K562 (cell line): ENCODE measurements around the gene MANF. TPM values are rescaled to one million over a fixed set of nuclear protein-coding genes. Genes with fewer than 3 reads are reported as not detected.

Source experiments
- AFF4 ChIP-seq: sonication (generic); formaldehyde crosslinking; IDR thresholded peaks from 2 replicates; pipeline ENCODE4 v1.8.0; 2023; ENCODE audit warnings: mild to moderate bottlenecking, missing genetic modification reagents
- ASH1L ChIP-seq: fragments of 450-650 bp; IDR thresholded peaks from 2 replicates; pipeline ENCODE4 v1.6.1; 2018; ENCODE audit warnings: borderline replicate concordance, mild to moderate bottlenecking, low read depth; ENCODE audit not compliant: partially characterized antibody
- BRF1 ChIP-seq: IDR thresholded peaks from 3 replicates; pipeline ENCODE4 v1.6.1; 2011; ENCODE audit warnings: borderline replicate concordance, mild to moderate bottlenecking; ENCODE audit not compliant: insufficient read length; ENCODE audit errors: extremely low read depth
- E2F1 ChIP-seq: sonication (generic); formaldehyde crosslinking; IDR thresholded peaks from 2 replicates; pipeline ENCODE4 v1.8.1; 2023; ENCODE audit warnings: mild to moderate bottlenecking, missing genetic modification reagents, moderate library complexity
- EHMT2 ChIP-seq: fragments of 450-650 bp; IDR thresholded peaks from 2 replicates; pipeline ENCODE4 v1.6.1; 2018; ENCODE audit warnings: antibody characterized with exemption
- ELF1 ChIP-seq: fragments of 200-800 bp; sonication (Bioruptor generic); IDR thresholded peaks from 2 replicates; pipeline ENCODE4 v1.6.1; 2016; ENCODE audit warnings: missing genetic modification characterization, missing compliant biosample characterization
- FOS ChIP-seq: IDR thresholded peaks from 3 replicates; pipeline ENCODE4 v1.6.1; 2011; ENCODE audit not compliant: insufficient read length; ENCODE audit errors: extremely low read depth
- HDAC1 ChIP-seq, 2 experiments: fragments of 450-650 bp; IDR thresholded peaks; 2 replicates each; pipeline ENCODE4 v1.6.1; 2016 to 2017; ENCODE audit warnings: inconsistent platforms in 1 of 2, mild to moderate bottlenecking in 1 of 2, moderate library complexity in 1 of 2
- MAFF ChIP-seq: IDR thresholded peaks from 2 replicates; pipeline ENCODE4 v1.6.1; 2012; ENCODE audit warnings: low read length, improper control_type of control experiment
- NFRKB ChIP-seq: fragments of 450-650 bp; IDR thresholded peaks from 2 replicates; pipeline ENCODE4 v1.6.1; 2016; ENCODE audit warnings: low read depth
- PHF20 ChIP-seq: fragments of 450-650 bp; IDR thresholded peaks from 2 replicates; pipeline ENCODE4 v1.6.1; 2018; ENCODE audit not compliant: partially characterized antibody
- PHF8 ChIP-seq: fragments of 200-600 bp; sonication (generic); IDR thresholded peaks from 2 replicates; pipeline ENCODE4 v1.6.1; 2012; ENCODE audit warnings: mixed run types, mild to moderate bottlenecking, inconsistent platforms, low read length, moderate library complexity, borderline replicate concordance
- PML ChIP-seq: IDR thresholded peaks from 2 replicates; pipeline ENCODE4 v1.6.1; 2012; ENCODE audit warnings: low read length, inconsistent platforms
- PPARD ChIP-seq: fragments of 250-450 bp; sonication (Bioruptor Pico); IDR thresholded peaks from 2 replicates; pipeline ENCODE4 v1.8.0; 2022; ENCODE audit warnings: inconsistent platforms, mild to moderate bottlenecking, moderate library complexity
- SOX6 ChIP-seq: fragments of 450-650 bp; IDR thresholded peaks from 2 replicates; pipeline ENCODE4 v1.6.1; 2014; ENCODE audit warnings: mild to moderate bottlenecking
- SRSF7 ChIP-seq: fragments of 200-400 bp; formaldehyde crosslinking; optimal IDR thresholded peaks from 2 replicates; pipeline ENCODE3; 2017; ENCODE audit warnings: mild to moderate bottlenecking, low read depth, low read length
- SUPT5H ChIP-seq: fragments of 450-650 bp; IDR thresholded peaks from 2 replicates; pipeline ENCODE4 v1.6.1; 2016
- TEAD2 ChIP-seq: fragments of 450-650 bp; IDR thresholded peaks from 2 replicates; pipeline ENCODE4 v1.6.1; 2016; ENCODE audit warnings: missing genetic modification characterization, control low read depth, missing compliant biosample characterization
- ZNF75A ChIP-seq: fragments of 450-650 bp; formaldehyde crosslinking; IDR thresholded peaks from 2 replicates; pipeline ENCODE4 v1.4.0; 2020; ENCODE audit warnings: mild to moderate bottlenecking
- polyA plus RNA-seq, 8 experiments: library from polyadenylated mRNA; depleted of rRNA in 4 of 8; stranded (reverse) in 5 of 8; unstranded in 3 of 8; fragments of >200 nt; fragmentation: Nextera tagmentation in 2 of 8; fragmentation: Illumina TruSeq in 1 of 8; extraction: Ambion mirVana in 2 of 8; extraction: Trizol in 1 of 8; gene quantifications; 2 replicates each; pipeline versions ENCODE4 v1.2.1 to v1.2.3, GENCODE V29; 2011 to 2014; ENCODE audit warnings: inconsistent platforms in 1 of 8, missing spikeins in 1 of 8
- total RNA-seq, 7 experiments: library from RNA; depleted of rRNA in 6 of 7; stranded (reverse); fragments of >200 nt in 6 of 7; fragmentation: Illumina TruSeq in 2 of 7; extraction: Trizol in 2 of 7; gene quantifications; 2 replicates each; pipeline versions ENCODE4 v1.2.1 to v1.2.3, GENCODE V29; 2011 to 2021; ENCODE audit warnings: low replicate concordance in 1 of 7
- TF ChIP-seq, protein P1 (sequence below): fragments of 250-450 bp; sonication (Bioruptor Pico); IDR thresholded peaks from 2 replicates; pipeline ENCODE4 v1.4.0; 2020
- TF ChIP-seq, protein P2 (sequence below): fragments of 250-450 bp; sonication (Bioruptor Pico); IDR thresholded peaks from 2 replicates; pipeline ENCODE4 v1.8.0; 2021; ENCODE audit warnings: moderate library complexity, mild to moderate bottlenecking, inconsistent platforms
- TF ChIP-seq, protein P3 (sequence below): fragments of 450-650 bp; IDR thresholded peaks from 2 replicates; pipeline ENCODE4 v1.6.1; 2016

MANF gene
- total and polyA plus RNA-seq, 9 of the 15 experiments (the other 6 are each of a cell fraction or from before 2014, with no cell fraction given), result 6.5 to 52.7 (median 42.3) TPM

- TF ChIP-seq, protein P1, sequence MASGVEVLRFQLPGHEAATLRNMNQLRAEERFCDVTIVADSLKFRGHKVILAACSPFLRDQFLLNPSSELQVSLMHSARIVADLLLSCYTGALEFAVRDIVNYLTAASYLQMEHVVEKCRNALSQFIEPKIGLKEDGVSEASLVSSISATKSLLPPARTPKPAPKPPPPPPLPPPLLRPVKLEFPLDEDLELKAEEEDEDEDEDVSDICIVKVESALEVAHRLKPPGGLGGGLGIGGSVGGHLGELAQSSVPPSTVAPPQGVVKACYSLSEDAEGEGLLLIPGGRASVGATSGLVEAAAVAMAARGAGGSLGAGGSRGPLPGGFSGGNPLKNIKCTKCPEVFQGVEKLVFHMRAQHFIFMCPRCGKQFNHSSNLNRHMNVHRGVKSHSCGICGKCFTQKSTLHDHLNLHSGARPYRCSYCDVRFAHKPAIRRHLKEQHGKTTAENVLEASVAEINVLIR (CRISPR knock-in tag), result peak; percentile 75
- TF ChIP-seq NFRKB (peak; percentile 91), SUPT5H (peak; percentile 80), SRSF7 (peak; percentile 83), FOS (peak; percentile 95), ELF1 (tag) (0 out of 2 replicates have a peak, but pooled peaks have one; percentile 14), MAFF (no peak), BRF1 (no peak), PML (peak; percentile 52; the same call in 1 of the 2 replicates), HDAC1 (IDR thresholded peaks at IDR 0.05) (peak in 1 of 2 experiments; percentile 10; a peak in 1 of 4 replicates), PHF20 (peak; percentile 31), PHF8 (peak; percentile 91; the same call in 1 of the 2 replicates), ZNF75A (CRISPR knock-in tag) (no peak), SOX6 (no peak), PPARD (no peak), AFF4 (CRISPR knock-in tag) (peak; percentile 82; the same call in 1 of the 2 replicates), EHMT2 (peak; percentile 26; the same call in 1 of the 2 replicates), TEAD2 (tag) (no peak), E2F1 (CRISPR knock-in tag) (no peak), ASH1L (peak; percentile 94)
- TF ChIP-seq, protein P2, sequence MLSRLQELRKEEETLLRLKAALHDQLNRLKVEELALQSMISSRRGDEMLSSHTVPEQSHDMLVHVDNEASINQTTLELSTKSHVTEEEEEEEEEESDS, result no peak
- TF ChIP-seq, protein P3, sequence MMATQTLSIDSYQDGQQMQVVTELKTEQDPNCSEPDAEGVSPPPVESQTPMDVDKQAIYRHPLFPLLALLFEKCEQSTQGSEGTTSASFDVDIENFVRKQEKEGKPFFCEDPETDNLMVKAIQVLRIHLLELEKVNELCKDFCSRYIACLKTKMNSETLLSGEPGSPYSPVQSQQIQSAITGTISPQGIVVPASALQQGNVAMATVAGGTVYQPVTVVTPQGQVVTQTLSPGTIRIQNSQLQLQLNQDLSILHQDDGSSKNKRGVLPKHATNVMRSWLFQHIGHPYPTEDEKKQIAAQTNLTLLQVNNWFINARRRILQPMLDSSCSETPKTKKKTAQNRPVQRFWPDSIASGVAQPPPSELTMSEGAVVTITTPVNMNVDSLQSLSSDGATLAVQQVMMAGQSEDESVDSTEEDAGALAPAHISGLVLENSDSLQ, result peak; percentile 72
Observed at GRCh38 chr3:51384726-51385473, at the start of gene MANF (continued).
